ENCODE results near the gene RALA.

GRCh38 chr7:39681887-39682441 is 58.6 kb downstream of the RALA start:
- TF ChIP-seq, protein P1, sequence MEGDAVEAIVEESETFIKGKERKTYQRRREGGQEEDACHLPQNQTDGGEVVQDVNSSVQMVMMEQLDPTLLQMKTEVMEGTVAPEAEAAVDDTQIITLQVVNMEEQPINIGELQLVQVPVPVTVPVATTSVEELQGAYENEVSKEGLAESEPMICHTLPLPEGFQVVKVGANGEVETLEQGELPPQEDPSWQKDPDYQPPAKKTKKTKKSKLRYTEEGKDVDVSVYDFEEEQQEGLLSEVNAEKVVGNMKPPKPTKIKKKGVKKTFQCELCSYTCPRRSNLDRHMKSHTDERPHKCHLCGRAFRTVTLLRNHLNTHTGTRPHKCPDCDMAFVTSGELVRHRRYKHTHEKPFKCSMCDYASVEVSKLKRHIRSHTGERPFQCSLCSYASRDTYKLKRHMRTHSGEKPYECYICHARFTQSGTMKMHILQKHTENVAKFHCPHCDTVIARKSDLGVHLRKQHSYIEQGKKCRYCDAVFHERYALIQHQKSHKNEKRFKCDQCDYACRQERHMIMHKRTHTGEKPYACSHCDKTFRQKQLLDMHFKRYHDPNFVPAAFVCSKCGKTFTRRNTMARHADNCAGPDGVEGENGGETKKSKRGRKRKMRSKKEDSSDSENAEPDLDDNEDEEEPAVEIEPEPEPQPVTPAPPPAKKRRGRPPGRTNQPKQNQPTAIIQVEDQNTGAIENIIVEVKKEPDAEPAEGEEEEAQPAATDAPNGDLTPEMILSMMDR (IDR thresholded peaks at IDR 0.05): no peak
- no peak for TF ChIP-seq POLR2A (IDR thresholded peaks at IDR 0.05)

Measured in lower leg skin (tissue), 3 donors.